CD4-positive, alpha-beta memory T cell (primary cell): ENCODE data around the gene SUFU. TPM values are rescaled to one million over a fixed set of nuclear protein-coding genes. Genes with fewer than 3 reads are reported as not detected.

Source experiments
- CTCF ChIA-PET: fragments of 350-600 bp; sonication (Branson Sonifier 250); formaldehyde crosslinking; loops from one replicate; lab custom pipeline; 2021; ENCODE audit warnings: inconsistent platforms; ENCODE audit not compliant: partially characterized antibody; lab: Charles Lee
- POLR2A ChIA-PET: fragments of 350-600 bp; sonication (Branson Sonifier 250); formaldehyde crosslinking; loops from one replicate; lab custom pipeline; 2021; ENCODE audit not compliant: partially characterized antibody; lab: Charles Lee
- DNase-seq, 5 donors: peaks; one replicate each; pipeline versions ENCODE4 v3.0.0 to v3.0.0-alpha.2; 2020 to 2022; ENCODE audit warnings: mixed read lengths in 1 of 5
- H3K27ac ChIP-seq: one replicate; pipeline ENCODE4 v1.7.0; 2013; ENCODE audit warnings: low read depth, low read length
- H3K27me3 ChIP-seq: 2 replicates; pipeline ENCODE4 v1.7.0; 2013; ENCODE audit warnings: mild to moderate bottlenecking, low read length, moderate library complexity; ENCODE audit not compliant: insufficient read depth
- H3K36me3 ChIP-seq: 2 replicates; pipeline ENCODE4 v1.7.0; 2013; ENCODE audit warnings: mild to moderate bottlenecking, low read length, moderate library complexity; ENCODE audit not compliant: insufficient read depth
- H3K4me1 ChIP-seq: 2 replicates; pipeline ENCODE4 v1.7.0; 2013; ENCODE audit warnings: mild to moderate bottlenecking, low read length, moderate library complexity; ENCODE audit not compliant: insufficient read depth
- H3K4me3 ChIP-seq, 2 donors: one replicate each; pipeline ENCODE4 v1.7.0; 2013; ENCODE audit warnings: low read length in 2 of 2, mild to moderate bottlenecking in 1 of 2
- H3K9me3 ChIP-seq, 2 donors: one replicate each; pipeline ENCODE4 v1.7.0; 2013; ENCODE audit warnings: low read length in 2 of 2, control low read depth in 1 of 2; ENCODE audit not compliant: control insufficient read depth in 1 of 2
- H3K27ac Mint-ChIP-seq, 7 donors: one replicate each; pipeline ENCODE4 v1.8.0; 2020 to 2021; ENCODE audit warnings: mixed read lengths in 7 of 7, mild to moderate bottlenecking in 6 of 7, inconsistent platforms in 3 of 7, moderate library complexity in 3 of 7
- H3K27me3 Mint-ChIP-seq, 2 donors: one replicate each; pipeline ENCODE4 v1.8.0; 2020 to 2021; ENCODE audit warnings: mixed read lengths in 2 of 2
- H3K36me3 Mint-ChIP-seq, 2 donors: one replicate each; pipeline ENCODE4 v1.8.0; 2020 to 2021; ENCODE audit warnings: mixed read lengths in 2 of 2, inconsistent platforms in 1 of 2, mild to moderate bottlenecking in 1 of 2
- H3K4me1 Mint-ChIP-seq, 4 donors: one replicate each; pipeline ENCODE4 v1.8.0; 2020 to 2021; ENCODE audit warnings: mixed read lengths in 4 of 4, mild to moderate bottlenecking in 1 of 4
- H3K4me3 Mint-ChIP-seq, 8 donors: one replicate each; pipeline ENCODE4 v1.8.0; 2020 to 2021; ENCODE audit warnings: mixed read lengths in 8 of 8, mild to moderate bottlenecking in 7 of 8, moderate library complexity in 6 of 8, inconsistent platforms in 3 of 8
- H3K9me3 Mint-ChIP-seq, 8 donors: one replicate each; pipeline ENCODE4 v1.8.0; 2020 to 2021; ENCODE audit warnings: mixed read lengths in 8 of 8, mild to moderate bottlenecking in 5 of 8, inconsistent platforms in 3 of 8, moderate library complexity in 1 of 8
- intact Hi-C: fragments of 100-400 bp; cut with micrococcal nuclease; formaldehyde crosslinking; loops from one replicate; pipeline ENCODE4 v1.15.1; 2023
- polyA plus RNA-seq, 2 donors: library from polyadenylated mRNA; unstranded; fragments of 300-500 nt; fragmentation: Illumina TruSeq; gene quantifications; one replicate each; pipeline ENCODE4 v1.2.3, GENCODE V29; 2021
- total RNA-seq, 2 experiments: library from RNA; stranded (reverse); gene quantifications; one replicate each; pipeline ENCODE4 v1.2.3, GENCODE V29; 2021

Gene SUFU
- total and polyA plus RNA-seq, 4 experiments from 2014 or later, result 2.0 to 22.0 (median 16.5) TPM

- ChIA-PET POLR2A (no interaction called here), CTCF (interaction anchor here (0.6 to 1.1 kb wide), 2 partner anchors 23 to 101 kb away, joined by 3 read pairs; no protein-coding TSS in a partner anchor)
- H3K27ac Mint-ChIP-seq, result peak overlapping the region in 3 of 7 donors; percentile 41 to 76 (median 75)
- Histone ChIP-seq H3K27me3 (no peaks in the 10 kb centered on the region), H3K36me3 (peaks cover 28% of the 10 kb centered on the region), H3K9me3 (no peaks in the 10 kb centered on the region), H3K4me3 (no peak overlapping the region), H3K4me1 (peaks cover 28% of the 10 kb centered on the region), H3K27ac (no peak overlapping the region)
- peaks cover 6 to 22% (median 12%) of the 10 kb centered on the region in 4 donors for H3K4me1 Mint-ChIP-seq
- no peak for DNase-seq
- H3K36me3 Mint-ChIP-seq, result peaks cover 15 to 37% of the 10 kb centered on the region in 2 donors
- H3K9me3 Mint-ChIP-seq, result no peaks in the 10 kb centered on the region
- intact Hi-C loops, result no loop called here
- no peaks in the 10 kb centered on the region for H3K27me3 Mint-ChIP-seq
- H3K4me3 Mint-ChIP-seq, result no peak overlapping the region
Measured at GRCh38 chr10:102617816-102618215, 114.0 kb downstream of the SUFU start.

GRCh38 chr10:102619281-102619981, 115.7 kb downstream of the SUFU start:
- Histone ChIP-seq H3K4me3 (no peak overlapping the region), H3K36me3 (peaks cover 28% of the 10 kb centered on the region), H3K4me1 (peaks cover 15% of the 10 kb centered on the region), H3K9me3 (no peaks in the 10 kb centered on the region), H3K27me3 (no peaks in the 10 kb centered on the region), H3K27ac (no peak overlapping the region)
- CTCF ChIA-PET, result no interaction called here
- intact Hi-C loops, result no loop called here
- POLR2A ChIA-PET, result no interaction called here
- DNase-seq, result no peak
- Mint-ChIP-seq H3K27me3 (no peaks in the 10 kb centered on the region), H3K4me1 (peaks cover 0 to 12% (median 5%) of the 10 kb centered on the region in 4 donors), H3K27ac (peak overlapping the region in 2 of 7 donors; percentile 22 to 42), H3K36me3 (peaks cover 15 to 37% of the 10 kb centered on the region in 2 donors), H3K9me3 (no peaks in the 10 kb centered on the region), H3K4me3 (no peak overlapping the region)

GRCh38 chr10:102620138-102620590, 116.4 kb downstream of the SUFU start:
- Mint-ChIP-seq H3K36me3 (peaks cover 15 to 34% of the 10 kb centered on the region in 2 donors), H3K9me3 (no peaks in the 10 kb centered on the region), H3K4me3 (no peak overlapping the region), H3K27me3 (no peaks in the 10 kb centered on the region), H3K27ac (peak overlapping the region in 3 of 7 donors; percentile 25 to 59 (median 42)), H3K4me1 (peaks cover 0 to 12% (median 5%) of the 10 kb centered on the region in 4 donors)
- no peak overlapping the region for H3K27ac ChIP-seq
- ChIA-PET POLR2A (interaction anchor here (1.3 to 3.6 kb wide), 2 partner anchors 8 to 25 kb away, joined by 4 to 16 read pairs; no protein-coding TSS in a partner anchor), CTCF (no interaction called here)
- H3K4me1 ChIP-seq, result peaks cover 15% of the 10 kb centered on the region
- H3K27me3 ChIP-seq, result no peaks in the 10 kb centered on the region
- intact Hi-C loops, result no loop called here
- peaks cover 28% of the 10 kb centered on the region for H3K36me3 ChIP-seq
- no peak for DNase-seq
- H3K4me3 ChIP-seq, result no peak overlapping the region
- H3K9me3 ChIP-seq, result no peaks in the 10 kb centered on the region

- intact Hi-C loops, result no loop called here
- H3K27me3 Mint-ChIP-seq, result no peaks in the 10 kb centered on the region
- H3K36me3 Mint-ChIP-seq, result peaks cover 15 to 35% of the 10 kb centered on the region in 2 donors
- H3K27ac Mint-ChIP-seq, result peak overlapping the region in 4 of 7 donors; percentile 68 to 77 (median 72)
- peaks cover 0 to 12% (median 5%) of the 10 kb centered on the region in 4 donors for H3K4me1 Mint-ChIP-seq
- DNase-seq, result no peak
- H3K9me3 Mint-ChIP-seq, result no peaks in the 10 kb centered on the region
- H3K27ac ChIP-seq, result no peak overlapping the region
- H3K27me3 ChIP-seq, result no peaks in the 10 kb centered on the region
- CTCF ChIA-PET, result no interaction called here
- peaks cover 15% of the 10 kb centered on the region for H3K4me1 ChIP-seq
- peak overlapping the region in 4 of 8 donors; percentile 36 to 65 (median 52) for H3K4me3 Mint-ChIP-seq
- H3K4me3 ChIP-seq, result no peak overlapping the region
- POLR2A ChIA-PET, result interaction anchor here (1.3 to 3.6 kb wide), 2 partner anchors 9 to 25 kb away, joined by 4 to 16 read pairs; no protein-coding TSS in a partner anchor
- no peaks in the 10 kb centered on the region for H3K9me3 ChIP-seq
- H3K36me3 ChIP-seq, result peaks cover 28% of the 10 kb centered on the region
Measured at GRCh38 chr10:102620591-102621442, 117.0 kb downstream of the SUFU start.

- Histone ChIP-seq H3K4me1 (peaks cover 15% of the 10 kb centered on the region), H3K27me3 (no peaks in the 10 kb centered on the region), H3K36me3 (peaks cover 22% of the 10 kb centered on the region), H3K9me3 (no peaks in the 10 kb centered on the region), H3K27ac (no peak overlapping the region), H3K4me3 (no peak overlapping the region)
- POLR2A ChIA-PET, result interaction anchor here (0.7 to 3.6 kb wide), 2 partner anchors 12 to 24 kb away, joined by 3 to 16 read pairs; no protein-coding TSS in a partner anchor
- no peak for DNase-seq
- CTCF ChIA-PET, result no interaction called here
- peaks cover 15 to 33% of the 10 kb centered on the region in 2 donors for H3K36me3 Mint-ChIP-seq
- intact Hi-C loops, result no loop called here
- H3K9me3 Mint-ChIP-seq, result no peaks in the 10 kb centered on the region
- H3K4me1 Mint-ChIP-seq, result peaks cover 0 to 12% (median 5%) of the 10 kb centered on the region in 4 donors
- H3K4me3 Mint-ChIP-seq, result peak overlapping the region in 3 of 8 donors; percentile 36 to 65 (median 62)
- H3K27me3 Mint-ChIP-seq, result no peaks in the 10 kb centered on the region
- peak overlapping the region in 4 of 7 donors; percentile 68 to 77 (median 72) for H3K27ac Mint-ChIP-seq
Measured at GRCh38 chr10:102621443-102622325, 117.9 kb downstream of the SUFU start.

GRCh38 chr10:102624094-102624493, 120.3 kb downstream of the SUFU start:
- Histone ChIP-seq H3K36me3 (peaks cover 4% of the 10 kb centered on the region), H3K4me1 (peaks cover 15% of the 10 kb centered on the region), H3K9me3 (no peaks in the 10 kb centered on the region), H3K27ac (no peak overlapping the region), H3K4me3 (no peak overlapping the region), H3K27me3 (no peaks in the 10 kb centered on the region)
- ChIA-PET POLR2A (interaction anchor here (0.5 kb wide), 1 partner anchor 511 kb away, joined by 3 read pairs; no protein-coding TSS in a partner anchor), CTCF (interaction anchor here (0.8 kb wide), 1 partner anchor 41 kb away, joined by 3 read pairs; no protein-coding TSS in a partner anchor)
- DNase-seq, result no peak
- intact Hi-C loops, result no loop called here
- H3K9me3 Mint-ChIP-seq, result no peaks in the 10 kb centered on the region
- no peak overlapping the region for H3K4me3 Mint-ChIP-seq
- no peaks in the 10 kb centered on the region for H3K27me3 Mint-ChIP-seq
- H3K4me1 Mint-ChIP-seq, result peaks cover 0 to 12% (median 5%) of the 10 kb centered on the region in 4 donors
- H3K36me3 Mint-ChIP-seq, result peaks cover 6 to 22% of the 10 kb centered on the region in 2 donors
- H3K27ac Mint-ChIP-seq, result peak overlapping the region in 1 of 7 donors; percentile 43
